ENCODE data around the gene ASAP2.

The ASAP2 gene

GRCh38 chr2:9199716-9200632, 6.6 kb upstream of the ASAP2 start:
- H3K4me1 Mint-ChIP-seq: no peaks in the 10 kb centered on the region
- H3K9me3 Mint-ChIP-seq: no peaks in the 10 kb centered on the region
- H3K4me3 Mint-ChIP-seq: no peak overlapping the region
- peaks cover 24% of the 10 kb centered on the region for H3K27me3 Mint-ChIP-seq
- H3K27ac Mint-ChIP-seq: no peak overlapping the region
- no peaks in the 10 kb centered on the region for H3K36me3 Mint-ChIP-seq
- DNase-seq: no peak
- CTCF ChIA-PET: no interaction called here

DNA sequence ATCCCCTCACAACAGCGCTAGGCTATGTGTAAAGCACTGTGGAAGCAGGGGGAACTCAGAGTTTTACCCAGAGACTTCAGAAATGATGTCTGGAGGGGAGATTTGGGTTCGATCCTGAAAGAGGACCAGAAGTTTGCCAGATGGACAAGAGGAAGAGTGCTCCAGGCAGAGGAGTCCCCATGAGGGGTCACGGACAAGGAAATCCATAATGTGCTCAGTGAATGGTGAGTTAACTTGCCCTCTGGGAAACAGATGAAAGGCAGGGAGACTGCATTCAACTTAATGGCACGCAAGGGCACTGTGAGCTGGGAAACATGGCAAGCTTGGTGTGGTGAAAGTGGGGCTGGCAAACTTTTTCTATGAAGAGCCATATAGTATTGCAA, 6.0 kb upstream of the ASAP2 start:
- H3K4me1 Mint-ChIP-seq: peaks cover 2% of the 10 kb centered on the region
- H3K36me3 Mint-ChIP-seq: no peaks in the 10 kb centered on the region
- DNase-seq: no peak
- no peak overlapping the region for H3K27ac Mint-ChIP-seq
- CTCF ChIA-PET: no interaction called here
- no peaks in the 10 kb centered on the region for H3K9me3 Mint-ChIP-seq
- H3K27me3 Mint-ChIP-seq: peaks cover 24% of the 10 kb centered on the region
- no peak overlapping the region for H3K4me3 Mint-ChIP-seq

GRCh38 chr2:9201185-9201891, 5.3 kb upstream of the ASAP2 start:
- Mint-ChIP-seq H3K36me3 (no peaks in the 10 kb centered on the region), H3K4me1 (peaks cover 3% of the 10 kb centered on the region), H3K9me3 (no peaks in the 10 kb centered on the region), H3K4me3 (no peak overlapping the region), H3K27me3 (peaks cover 31% of the 10 kb centered on the region), H3K27ac (no peak overlapping the region)
- CTCF ChIA-PET: no interaction called here
- no peak for DNase-seq

DNA sequence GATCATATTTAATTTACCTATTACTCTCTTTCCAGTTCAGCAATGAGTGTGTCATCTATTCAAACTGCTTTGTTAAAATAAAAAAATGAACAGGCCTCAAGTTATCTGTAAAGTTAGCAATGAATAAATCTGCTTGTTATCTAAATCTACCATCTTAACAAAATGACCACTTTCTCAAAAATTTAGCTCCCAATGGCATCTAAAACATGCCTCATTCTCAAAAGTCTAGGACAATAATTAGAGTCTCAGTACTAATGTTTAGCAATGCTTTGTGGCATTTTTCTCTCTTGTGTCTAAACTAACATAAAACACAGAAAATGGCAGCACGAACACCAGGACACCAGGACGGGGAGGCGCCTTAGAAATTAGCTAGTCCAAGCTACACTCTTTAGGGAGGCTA, 3.6 kb upstream of the ASAP2 start:
- CTCF ChIA-PET: no interaction called here
- no peak for DNase-seq
- no peak overlapping the region for H3K4me3 Mint-ChIP-seq
- H3K36me3 Mint-ChIP-seq: no peaks in the 10 kb centered on the region
- H3K4me1 Mint-ChIP-seq: peaks cover 5% of the 10 kb centered on the region
- H3K27me3 Mint-ChIP-seq: peaks cover 37% of the 10 kb centered on the region
- H3K27ac Mint-ChIP-seq: no peak overlapping the region
- H3K9me3 Mint-ChIP-seq: no peaks in the 10 kb centered on the region

DNA sequence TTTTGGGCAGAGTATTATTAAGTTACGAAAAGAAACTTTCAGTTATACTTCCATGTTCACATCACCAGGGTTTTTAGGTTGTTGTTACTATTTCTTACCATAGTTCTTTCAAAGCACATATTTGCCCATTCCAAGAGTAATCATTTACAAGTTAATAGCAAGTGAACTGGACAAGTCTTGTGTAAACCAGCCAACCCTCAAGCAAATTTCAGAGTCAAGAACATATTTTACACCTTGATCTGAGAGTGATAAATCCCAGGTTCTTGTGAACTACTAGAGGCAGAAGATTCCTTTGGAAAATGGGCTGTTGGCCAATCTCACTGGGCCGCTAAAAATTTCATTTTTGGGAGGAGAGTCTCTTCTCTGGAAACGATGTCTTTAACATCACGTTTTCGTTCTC, 2.7 kb upstream of the ASAP2 start:
- Mint-ChIP-seq H3K27ac (no peak overlapping the region), H3K27me3 (peaks cover 41% of the 10 kb centered on the region), H3K9me3 (no peaks in the 10 kb centered on the region), H3K4me1 (peaks cover 7% of the 10 kb centered on the region), H3K36me3 (no peaks in the 10 kb centered on the region), H3K4me3 (no peak overlapping the region)
- DNase-seq: no peak
- CTCF ChIA-PET: no interaction called here

GRCh38 chr2:9204939-9205338, 1.7 kb upstream of the ASAP2 start:
- Mint-ChIP-seq H3K27ac (no peak overlapping the region), H3K27me3 (peaks cover 44% of the 10 kb centered on the region), H3K4me3 (no peak overlapping the region), H3K36me3 (no peaks in the 10 kb centered on the region), H3K9me3 (no peaks in the 10 kb centered on the region), H3K4me1 (peaks cover 7% of the 10 kb centered on the region)
- CTCF ChIA-PET: interaction anchor here (0.9 to 1.3 kb wide), 2 partner anchors 11 to 1230 kb away, joined by 3 read pairs; no protein-coding TSS in a partner anchor
- DNase-seq: no peak

- no peak for DNase-seq
- Mint-ChIP-seq H3K4me3 (peak overlapping the region; percentile 67), H3K27ac (no peak overlapping the region), H3K4me1 (peaks cover 7% of the 10 kb centered on the region), H3K36me3 (no peaks in the 10 kb centered on the region), H3K27me3 (peaks cover 46% of the 10 kb centered on the region), H3K9me3 (no peaks in the 10 kb centered on the region)
- CTCF ChIA-PET: interaction anchor here (0.8 to 1.3 kb wide), 2 partner anchors 282 to 1229 kb away, joined by 3 read pairs; no protein-coding TSS in a partner anchor
Observed at GRCh38 chr2:9205486-9205885, 1.1 kb upstream of the ASAP2 start.

GRCh38 chr2:9206991-9207640, 504 bp downstream of the ASAP2 start:
- H3K36me3 Mint-ChIP-seq: no peaks in the 10 kb centered on the region
- CTCF ChIA-PET: no interaction called here

GRCh38 chr2:9207641-9208311, 1.2 kb downstream of the ASAP2 start:
- CTCF ChIA-PET: no interaction called here
- Mint-ChIP-seq H3K4me3 (peak overlapping the region; percentile 44), H3K27me3 (peaks cover 60% of the 10 kb centered on the region)

More at GRCh38 chr2:9206991-9207640, 504 bp downstream of the ASAP2 start:
- H3K9me3 Mint-ChIP-seq: no peaks in the 10 kb centered on the region
- H3K27me3 Mint-ChIP-seq: peaks cover 56% of the 10 kb centered on the region
- H3K4me3 Mint-ChIP-seq: peak overlapping the region; percentile 41
- no peak for DNase-seq
- H3K4me1 Mint-ChIP-seq: peaks cover 7% of the 10 kb centered on the region
- H3K27ac Mint-ChIP-seq: no peak overlapping the region

DNA sequence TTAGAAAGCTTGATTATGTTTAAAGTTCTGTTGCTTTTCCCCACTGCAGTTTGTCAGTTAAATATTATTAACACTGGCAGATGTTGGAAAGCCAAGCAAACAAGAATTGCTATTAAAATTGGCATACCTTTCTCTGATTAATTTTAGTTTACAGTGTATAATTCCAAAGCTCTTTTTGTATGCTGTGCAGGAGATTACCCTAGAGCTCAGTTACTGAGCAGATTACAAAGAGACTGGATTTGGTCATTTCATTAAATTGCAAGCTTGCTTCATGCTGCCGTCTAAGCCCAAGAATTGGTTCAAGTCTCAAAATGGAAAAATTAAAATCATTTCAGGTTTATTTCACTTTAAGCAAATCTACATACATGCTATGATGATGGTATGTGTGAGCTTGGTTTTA, 2.3 kb downstream of the ASAP2 start:
- no peak overlapping the region for H3K4me3 Mint-ChIP-seq
- peaks cover 69% of the 10 kb centered on the region for H3K27me3 Mint-ChIP-seq
- peaks cover 7% of the 10 kb centered on the region for H3K4me1 Mint-ChIP-seq
- DNase-seq: no peak
- no peaks in the 10 kb centered on the region for H3K36me3 Mint-ChIP-seq
- H3K27ac Mint-ChIP-seq: no peak overlapping the region
- no peaks in the 10 kb centered on the region for H3K9me3 Mint-ChIP-seq
- CTCF ChIA-PET: no interaction called here

More at GRCh38 chr2:9207641-9208311, 1.2 kb downstream of the ASAP2 start:
- Mint-ChIP-seq H3K4me1 (peaks cover 7% of the 10 kb centered on the region), H3K27ac (no peak overlapping the region), H3K36me3 (no peaks in the 10 kb centered on the region), H3K9me3 (no peaks in the 10 kb centered on the region)
- DNase-seq: no peak

GRCh38 chr2:9210030-9210429, 3.4 kb downstream of the ASAP2 start:
- DNase-seq: no peak
- CTCF ChIA-PET: no interaction called here
- H3K4me1 Mint-ChIP-seq: peaks cover 7% of the 10 kb centered on the region
- no peak overlapping the region for H3K27ac Mint-ChIP-seq
- no peaks in the 10 kb centered on the region for H3K36me3 Mint-ChIP-seq
- H3K27me3 Mint-ChIP-seq: peaks cover 73% of the 10 kb centered on the region
- H3K4me3 Mint-ChIP-seq: no peak overlapping the region
- H3K9me3 Mint-ChIP-seq: no peaks in the 10 kb centered on the region

DNA sequence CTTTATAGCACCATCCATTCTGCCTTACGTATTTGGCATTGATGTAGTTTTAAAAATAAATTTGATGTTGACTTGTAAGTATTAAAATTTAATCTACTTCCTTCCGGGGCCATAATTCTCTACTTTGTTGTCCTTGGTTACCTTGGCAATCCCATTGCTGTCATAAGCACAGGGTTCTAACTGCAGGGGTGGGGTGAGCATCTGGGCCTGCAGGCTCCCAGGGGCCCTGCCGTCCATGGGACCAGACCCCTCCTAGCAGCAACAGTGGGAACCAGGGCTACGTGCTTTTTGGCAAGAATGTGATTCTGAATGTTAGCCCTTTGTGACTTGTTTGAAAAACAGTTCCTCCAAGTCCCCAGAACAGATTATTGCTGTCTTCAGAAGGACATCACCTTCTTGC, 4.9 kb downstream of the ASAP2 start:
- Mint-ChIP-seq H3K27ac (no peak overlapping the region), H3K36me3 (no peaks in the 10 kb centered on the region), H3K4me1 (peaks cover 4% of the 10 kb centered on the region), H3K4me3 (no peak overlapping the region), H3K27me3 (peaks cover 67% of the 10 kb centered on the region), H3K9me3 (no peaks in the 10 kb centered on the region)
- CTCF ChIA-PET: no interaction called here
- no peak for DNase-seq

- Mint-ChIP-seq H3K27ac (no peak overlapping the region), H3K9me3 (no peaks in the 10 kb centered on the region), H3K4me1 (peaks cover 4% of the 10 kb centered on the region), H3K27me3 (peaks cover 64% of the 10 kb centered on the region), H3K4me3 (no peak overlapping the region), H3K36me3 (no peaks in the 10 kb centered on the region)
- CTCF ChIA-PET: no interaction called here
- DNase-seq: no peak
Observed at GRCh38 chr2:9212010-9212635, 5.5 kb downstream of the ASAP2 start.

Data from activated naive CD4-positive, alpha-beta T cell treated with anti-CD3 and anti-CD28 coated beads, Interleukin-2, amount 10 ng/mL, durations not matched to agents 7 days and 5 days (primary cell).